IMR-90 (cell line): ENCODE results near the gene ARPC1A. TPM values are rescaled to one million over a fixed set of nuclear protein-coding genes. Genes with fewer than 3 reads are reported as not detected.

Source experiments
- ATAC-seq: fragments of 200-7000 bp; cut with Tn5 transposase; 2 replicates; pipeline ENCODE4 v1.9.1; 2020; ENCODE audit warnings: low read depth, mild to moderate bottlenecking, moderate library complexity
- BruUV-seq: library from RNA; stranded (reverse); fragments of 400-500 nt; replicated peaks from 2 replicates; lab custom pipeline; 2021; lab: Mats Ljungman, UMichigan
- CTCF ChIA-PET: fragments of 300-600 bp; formaldehyde crosslinking; extraction: SDS; loops from one replicate; lab custom pipeline; 2021; ENCODE audit warnings: antibody characterized with exemption; lab: Yijun Ruan, JAX
- POLR2A ChIA-PET: fragments of 300-600 bp; sonication (Branson Sonifier 250); formaldehyde crosslinking; loops from one replicate; lab custom pipeline; 2022; ENCODE audit warnings: antibody characterized with exemption; ENCODE audit not compliant: unreplicated experiment; lab: Charles Lee
- DNase-seq: peaks from one replicate; pipeline ENCODE4 v3.0.0; 2013
- H2AFZ ChIP-seq: replicated peaks from 2 replicates; pipeline ENCODE3; 2013; ENCODE audit warnings: low read length, mild to moderate bottlenecking; ENCODE audit not compliant: poor library complexity
- H2AK5ac ChIP-seq: 2 replicates; pipeline ENCODE4 v1.6.1; 2013; ENCODE audit warnings: low read depth, low read length, inconsistent platforms
- H2AK9ac ChIP-seq: replicated peaks from 2 replicates; pipeline ENCODE3; 2013; ENCODE audit warnings: mild to moderate bottlenecking, low read depth, low read length, moderate library complexity; ENCODE audit not compliant: poor library complexity
- H2BK120ac ChIP-seq: 2 replicates; pipeline ENCODE4 v1.6.1; 2013; ENCODE audit warnings: low read depth, low read length, inconsistent platforms
- H2BK15ac ChIP-seq: 3 replicates; pipeline ENCODE4 v1.6.1; 2013; ENCODE audit warnings: low read depth, low read length, inconsistent platforms
- H2BK20ac ChIP-seq: 2 replicates; pipeline ENCODE4 v1.6.1; 2013; ENCODE audit warnings: low read depth, mild to moderate bottlenecking, inconsistent platforms, low read length, moderate library complexity
- H2BK5ac ChIP-seq: 2 replicates; pipeline ENCODE4 v1.6.1; 2013; ENCODE audit warnings: mild to moderate bottlenecking, low read depth, low read length, inconsistent platforms; ENCODE audit not compliant: poor library complexity, severe bottlenecking
- H3K14ac ChIP-seq: replicated peaks from 2 replicates; pipeline ENCODE4 v1.6.1; 2013; ENCODE audit warnings: low read depth, low read length, inconsistent platforms
- H3K18ac ChIP-seq: 2 replicates; pipeline ENCODE4 v1.6.1; 2013; ENCODE audit warnings: low read depth, low read length, control low read depth
- H3K23ac ChIP-seq: 2 replicates; pipeline ENCODE4 v1.6.1; 2013; ENCODE audit warnings: low read depth, low read length, inconsistent platforms
- H3K27ac ChIP-seq: 2 replicates; pipeline ENCODE4 v1.5.1; 2013; ENCODE audit warnings: mild to moderate bottlenecking, control low read depth, low read length; ENCODE audit not compliant: insufficient read depth
- H3K27me3 ChIP-seq: 2 replicates; pipeline ENCODE4 v1.6.1; 2013; ENCODE audit warnings: low read length; ENCODE audit not compliant: control insufficient read depth, insufficient read depth
- H3K36me3 ChIP-seq: 2 replicates; pipeline ENCODE4 v1.6.1; 2013; ENCODE audit warnings: low read length, mixed read lengths; ENCODE audit not compliant: control insufficient read depth, insufficient read depth
- H3K4ac ChIP-seq: 2 replicates; pipeline ENCODE4 v1.6.1; 2013; ENCODE audit warnings: low read depth, low read length, inconsistent platforms
- H3K4me1 ChIP-seq: 2 replicates; pipeline ENCODE4 v1.6.1; 2013; ENCODE audit warnings: low read length, mixed read lengths; ENCODE audit not compliant: control insufficient read depth, insufficient read depth
- H3K4me2 ChIP-seq: 2 replicates; pipeline ENCODE4 v1.6.1; 2013; ENCODE audit warnings: low read depth, mild to moderate bottlenecking, control low read depth, low read length, moderate library complexity
- H3K4me3 ChIP-seq: 2 replicates; pipeline ENCODE4 v1.5.1; 2013; ENCODE audit warnings: low read depth, mild to moderate bottlenecking, control low read depth, low read length, moderate library complexity; ENCODE audit not compliant: insufficient read depth
- H3K56ac ChIP-seq: 2 replicates; pipeline ENCODE4 v1.6.1; 2013; ENCODE audit warnings: low read length, inconsistent platforms; ENCODE audit not compliant: insufficient read depth; ENCODE audit errors: extremely low read depth
- H3K79me1 ChIP-seq, 2 experiments: 2 replicates each; pipeline ENCODE4 v1.6.1; 2013; ENCODE audit warnings: low read length in 2 of 2, inconsistent platforms in 1 of 2, low read depth in 1 of 2
- H3K9ac ChIP-seq: 2 replicates; pipeline ENCODE4 v1.6.1; 2013; ENCODE audit warnings: low read depth, low read length, control low read depth
- H3K9me1 ChIP-seq: 2 replicates; pipeline ENCODE4 v1.6.1; 2013; ENCODE audit warnings: low read length, inconsistent platforms; ENCODE audit not compliant: insufficient read depth
- H3K9me3 ChIP-seq: 2 replicates; pipeline ENCODE4 v1.6.1; 2013; ENCODE audit warnings: low read length; ENCODE audit not compliant: control insufficient read depth, insufficient read depth
- H4K20me1 ChIP-seq: 2 replicates; pipeline ENCODE4 v1.6.1; 2013; ENCODE audit warnings: low read length, inconsistent platforms; ENCODE audit not compliant: insufficient read depth
- H4K5ac ChIP-seq: 2 replicates; pipeline ENCODE4 v1.6.1; 2013; ENCODE audit warnings: mild to moderate bottlenecking, low read depth, low read length, control low read depth
- H4K8ac ChIP-seq, 2 experiments: 2 replicates each; pipeline ENCODE4 v1.6.1; 2013; ENCODE audit warnings: low read depth in 2 of 2, low read length in 2 of 2, control low read depth in 1 of 2, inconsistent platforms in 1 of 2
- H4K91ac ChIP-seq: 2 replicates; pipeline ENCODE4 v1.6.1; 2013; ENCODE audit warnings: low read depth, low read length, inconsistent platforms; ENCODE audit not compliant: insufficient read depth
- ELK1 ChIP-seq: fragments of 150-350 bp; IDR thresholded peaks from 2 replicates; pipeline ENCODE4 v1.6.1; 2016; ENCODE audit warnings: low read depth, mild to moderate bottlenecking, low read length, moderate library complexity, borderline replicate concordance
- FOS ChIP-seq: fragments of 150-350 bp; IDR thresholded peaks from 2 replicates; pipeline ENCODE4 v1.6.1; 2016; ENCODE audit warnings: low read depth, low read length
- WGBS, 2 experiments: methylation state at CpG; one replicate each; pipeline versions ENCODE4 v1.1.5 to v1.1.7; 2013; ENCODE audit warnings: missing lambda C conversion rate in 2 of 2; ENCODE audit not compliant: insufficient read length in 1 of 2; ENCODE audit errors: extremely low coverage in 2 of 2; 5-methylcytosine and 5-hydroxymethylcytosine counted together
- dilution Hi-C: fragments of 300-500 bp; cut with HindIII; formaldehyde crosslinking; loops from one replicate; pipeline ENCODE4 v1.14.3; 2018; ENCODE audit warnings: low sequenced_read_pairs; ENCODE audit not compliant: unreplicated experiment
- in situ Hi-C: fragments of 300-500 bp; cut with MboI; formaldehyde crosslinking; loops from 3 replicates; pipeline ENCODE4 v1.14.3; 2019; ENCODE audit warnings: low sequenced_read_pairs, inconsistent platforms, mixed read lengths
- intact Hi-C: fragments of 100-400 bp; cut with micrococcal nuclease; formaldehyde crosslinking; loops from 2 replicates; pipeline ENCODE4 v1.10.0; 2022
- polyA plus RNA-seq, 3 experiments: library from polyadenylated mRNA; depleted of rRNA; stranded (reverse); fragments of >200 nt; gene quantifications; 2 replicates each; pipeline ENCODE4 v1.2.3, GENCODE V29; 2012; ENCODE audit warnings: low replicate concordance in 1 of 3
- total RNA-seq: library from RNA; depleted of rRNA; stranded (reverse); fragments of >200 nt; gene quantifications from 2 replicates; pipeline ENCODE4 v1.2.3, GENCODE V29; 2012

The ARPC1A gene
- total and polyA plus RNA-seq, 2 of the 4 experiments (the other 2 are of a cell fraction) = 253 to 327 TPM

GRCh38 chr7:99396418-99397296 is 71.0 kb downstream of the ARPC1A start:
- H3K79me1 ChIP-seq = peaks cover 11 to 60% of the 10 kb centered on the region in 2 experiments; a peak in 3 of 4 replicates
- H2AK9ac ChIP-seq = no peak overlapping the region
- no peak overlapping the region for H3K27ac ChIP-seq
- H3K4me1 ChIP-seq = peaks cover 9% of the 10 kb centered on the region
- no peak overlapping the region for H4K5ac ChIP-seq
- H3K4me3 ChIP-seq = no peak overlapping the region
- H3K27me3 ChIP-seq = no peaks in the 10 kb centered on the region
- no peak for ATAC-seq
- H3K18ac ChIP-seq = no peak overlapping the region
- 100% methylated on average over 4 of the region's 21 CpGs; no CpG with 5 or more reads in 1 of the 2 experiments for WGBS, 2 experiments
- ChIA-PET CTCF (interaction anchor here (0.6 kb wide), 1 partner anchor 13 kb away, joined by 4 read pairs; no protein-coding TSS in a partner anchor), POLR2A (no interaction called here)
- H2AFZ ChIP-seq = no peak overlapping the region
- TF ChIP-seq FOS (no peak), ELK1 (no peak)
- no peak overlapping the region for H4K8ac ChIP-seq
- H2BK15ac ChIP-seq = no peak overlapping the region
- H4K20me1 ChIP-seq = peaks cover 70% of the 10 kb centered on the region
- H2AK5ac ChIP-seq = no peak overlapping the region
- H3K4ac ChIP-seq = no peak overlapping the region
- intact Hi-C loops (no loop called here), in situ Hi-C loops (no loop called here), dilution Hi-C loops (no loop called here)
- H3K23ac ChIP-seq = no peak overlapping the region
- no peak overlapping the region for H2BK20ac ChIP-seq
- no peak overlapping the region for H3K9ac ChIP-seq
- no peak overlapping the region for H2BK5ac ChIP-seq
- H3K9me1 ChIP-seq = peaks cover 3% of the 10 kb centered on the region
- H3K9me3 ChIP-seq = no peaks in the 10 kb centered on the region
- BruUV-seq = no TSS peak
- H2BK120ac ChIP-seq = no peak overlapping the region
- no peak overlapping the region for H3K14ac ChIP-seq
- DNase-seq = no peak
- peaks cover 75% of the 10 kb centered on the region for H3K36me3 ChIP-seq
- no peak overlapping the region for H4K91ac ChIP-seq
- H3K4me2 ChIP-seq = no peak overlapping the region
- H3K56ac ChIP-seq = no peak overlapping the region
